K562 (cell line): ENCODE results near the gene LMAN1. TPM values are rescaled to one million over a fixed set of nuclear protein-coding genes. Genes with fewer than 3 reads are reported as not detected.
A peak's percentile ranks its signal among the peaks of the same experiment; 100 is the strongest.

Experiments used
- ATAC-seq: fragments of 200-7000 bp; cut with Tn5 transposase; 3 replicates; pipeline ENCODE4 v1.9.1; 2020; ENCODE audit warnings: moderate library complexity
- BruUV-seq: library from RNA; stranded (reverse); fragments of 400-500 nt; replicated peaks from 2 replicates; lab custom pipeline; 2021; lab: Mats Ljungman, UMichigan
- CTCF ChIA-PET: fragments of 300-600 bp; formaldehyde crosslinking; extraction: SDS; loops from one replicate; lab custom pipeline; 2021; ENCODE audit warnings: low intra/inter-chr PET ratio; lab: Yijun Ruan, JAX
- POLR2A ChIA-PET: fragments of 300-600, 350-650 bp; sonication (Branson Sonifier 250); formaldehyde crosslinking; extraction: SDS; loops from one replicate; lab custom pipeline; 2021; ENCODE audit warnings: antibody characterized with exemption, inconsistent platforms; lab: Yijun Ruan, JAX
- DNase-seq, 4 experiments: peaks; one replicate each; pipeline versions ENCODE4 v3.0.0 to v3.0.0-alpha.2; 2011 to 2018; ENCODE audit warnings: low spot score in 3 of 4, mixed read lengths in 3 of 4; ENCODE audit errors: extremely low read depth in 1 of 4
- FAIRE-seq: peaks from 2 replicates; lab custom pipeline; 2011; peaks lifted over from hg19 to GRCh38; lab: Jason Lieb, UNC
- H2AFZ ChIP-seq: 2 replicates; pipeline ENCODE4 v1.6.0; 2011; ENCODE audit warnings: low read depth, low read length, control low read depth, inconsistent platforms
- H3K27ac ChIP-seq: fragments of 200-600 bp; 3 replicates; pipeline ENCODE4 v1.8.0; 2011; ENCODE audit warnings: low read depth, mild to moderate bottlenecking, control low read depth, inconsistent platforms, low read length, moderate library complexity, mixed read lengths; ENCODE audit errors: extremely low read depth
- H3K27me3 ChIP-seq, 2 experiments: fragments of 300-600 bp in 1 of 2; 2 replicates in 1 of 2; 3 replicates in 1 of 2; pipeline versions ENCODE4 v1.6.0 to v1.8.0; 2011; ENCODE audit warnings: inconsistent platforms in 2 of 2, low read length in 2 of 2, mild to moderate bottlenecking in 1 of 2, mixed read lengths in 1 of 2, moderate library complexity in 1 of 2; ENCODE audit not compliant: control insufficient read depth in 2 of 2, insufficient read depth in 2 of 2
- H3K36me3 ChIP-seq: fragments of 300-600 bp; 3 replicates; pipeline ENCODE4 v1.8.0; 2011; ENCODE audit warnings: mild to moderate bottlenecking, low read length, inconsistent platforms; ENCODE audit not compliant: control insufficient read depth, insufficient read depth
- H3K4me1 ChIP-seq, 2 experiments: fragments of 200-600 bp in 1 of 2; replicated peaks in 1 of 2; 2 replicates in 1 of 2; 3 replicates in 1 of 2; pipeline versions ENCODE4 v1.5.1 to v1.8.0; 2011; ENCODE audit warnings: inconsistent platforms in 2 of 2, low read length in 2 of 2, mild to moderate bottlenecking in 1 of 2, mixed read lengths in 1 of 2, moderate library complexity in 1 of 2; ENCODE audit not compliant: control insufficient read depth in 2 of 2, insufficient read depth in 2 of 2
- H3K4me2 ChIP-seq: 2 replicates; pipeline ENCODE4 v1.6.1; 2011; ENCODE audit warnings: low read length, control low read depth, inconsistent platforms, mixed read lengths; ENCODE audit not compliant: insufficient read depth
- H3K4me3 ChIP-seq: fragments of 200-600 bp; sonication (generic), shearing (Covaris generic); 2 replicates; pipeline ENCODE4 v1.5.1; 2016; ENCODE audit warnings: control low read depth, inconsistent platforms
- H3K79me2 ChIP-seq: fragments of 200-600 bp; 3 replicates; pipeline ENCODE4 v1.8.0; 2011; ENCODE audit warnings: low read length, inconsistent platforms; ENCODE audit not compliant: control insufficient read depth, insufficient read depth
- H3K9ac ChIP-seq, 2 experiments: 2 replicates each; pipeline versions ENCODE4 v1.6.0 to v1.6.1; 2011; ENCODE audit warnings: low read depth in 2 of 2, low read length in 2 of 2, control low read depth in 1 of 2, inconsistent platforms in 1 of 2, mild to moderate bottlenecking in 1 of 2, mixed read lengths in 1 of 2; ENCODE audit not compliant: insufficient read depth in 1 of 2
- H3K9me1 ChIP-seq: one replicate; pipeline ENCODE4 v1.6.0; 2011; ENCODE audit warnings: inconsistent platforms, mild to moderate bottlenecking, low read length, moderate library complexity; ENCODE audit not compliant: control insufficient read depth, insufficient read depth
- H3K9me3 ChIP-seq: replicated peaks from 2 replicates; pipeline ENCODE4 v1.5.1; 2011; ENCODE audit warnings: low read depth, low read length, inconsistent platforms; ENCODE audit not compliant: control insufficient read depth, insufficient read depth
- H4K20me1 ChIP-seq: replicated peaks from 2 replicates; pipeline ENCODE4 v1.6.1; 2011; ENCODE audit warnings: low read length, inconsistent platforms, mixed read lengths; ENCODE audit not compliant: control insufficient read depth, insufficient read depth
- E2F3 ChIP-seq: fragments of 250-450 bp; sonication (Bioruptor Pico); IDR thresholded peaks from 2 replicates; pipeline ENCODE4 v1.4.0; 2020; ENCODE audit warnings: mild to moderate bottlenecking
- WGBS: fragments of 100-300 bp; shearing (Covaris generic); methylation state at CpG from one replicate; pipeline ENCODE4 v1.1.6; 2016; ENCODE audit warnings: low coverage, mixed read lengths; ENCODE audit not compliant: insufficient coverage; ENCODE audit errors: missing lambda C conversion rate; 5-methylcytosine and 5-hydroxymethylcytosine counted together
- in situ Hi-C: fragments of 300-500 bp; cut with MboI; formaldehyde crosslinking; loops from 4 replicates; pipeline ENCODE4 v1.15.0; 2018; ENCODE audit warnings: inconsistent platforms, mixed read lengths
- intact Hi-C: fragments of 100-400 bp; cut with micrococcal nuclease; formaldehyde crosslinking; loops from 2 replicates; pipeline ENCODE4 v1.14.2; 2022
- polyA plus RNA-seq, 8 experiments: library from polyadenylated mRNA; depleted of rRNA in 4 of 8; stranded (reverse) in 5 of 8; unstranded in 3 of 8; fragments of >200 nt; fragmentation: Nextera tagmentation in 2 of 8; fragmentation: Illumina TruSeq in 1 of 8; extraction: Ambion mirVana in 2 of 8; extraction: Trizol in 1 of 8; gene quantifications; 2 replicates each; pipeline versions ENCODE4 v1.2.1 to v1.2.3, GENCODE V29; 2011 to 2014; ENCODE audit warnings: inconsistent platforms in 1 of 8, missing spikeins in 1 of 8
- total RNA-seq, 7 experiments: library from RNA; depleted of rRNA in 6 of 7; stranded (reverse); fragments of >200 nt in 6 of 7; fragmentation: Illumina TruSeq in 2 of 7; extraction: Trizol in 2 of 7; gene quantifications; 2 replicates each; pipeline versions ENCODE4 v1.2.1 to v1.2.3, GENCODE V29; 2011 to 2021; ENCODE audit warnings: low replicate concordance in 1 of 7
- TF ChIP-seq, protein P1 (sequence below), 2 experiments: fragments of 450-650 bp; IDR thresholded peaks; 2 replicates each; pipeline ENCODE4 v1.6.1; 2018; ENCODE audit warnings: mild to moderate bottlenecking in 2 of 2, low read depth in 1 of 2; ENCODE audit not compliant: partially characterized antibody in 2 of 2

LMAN1 gene
- total and polyA plus RNA-seq, 9 of the 15 experiments (the other 6 are each of a cell fraction or from before 2014, with no cell fraction given) = 18.8 to 108 (median 71.2) TPM

DNA sequence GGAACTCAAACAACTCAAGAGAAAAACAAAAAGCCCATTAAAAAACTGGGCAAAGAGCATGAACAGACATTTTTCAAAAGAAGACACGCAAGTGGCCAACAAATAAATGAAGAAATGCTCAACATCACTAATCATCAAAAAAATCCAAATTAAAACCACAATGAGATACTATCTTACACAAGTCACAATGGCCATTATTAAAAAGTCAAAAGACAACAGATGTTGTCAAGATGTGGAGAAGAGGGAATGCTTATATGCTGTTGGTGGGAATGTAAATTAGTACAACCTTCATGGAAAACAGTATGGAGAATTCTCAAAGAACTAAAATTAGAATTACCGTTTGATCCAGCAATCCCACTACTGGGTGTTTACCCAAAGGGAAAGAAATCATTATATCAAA lies 15.1 kb downstream of the LMAN1 start:
- CTCF ChIA-PET = no interaction called here
- Histone ChIP-seq H3K9ac (no peak overlapping the region), H4K20me1 (no peaks in the 10 kb centered on the region), H3K79me2 (peaks cover 64% of the 10 kb centered on the region), H3K4me3 (no peak overlapping the region), H3K9me3 (no peaks in the 10 kb centered on the region), H3K36me3 (peaks cover 96% of the 10 kb centered on the region), H3K27ac (no peak overlapping the region), H3K4me2 (no peak overlapping the region), H2AFZ (no peak overlapping the region), H3K9me1 (no peaks in the 10 kb centered on the region), H3K27me3 (no peaks in the 10 kb centered on the region), H3K4me1 (no peaks in the 10 kb centered on the region)
- POLR2A ChIA-PET = no interaction called here
- no peak for ATAC-seq
- intact Hi-C loops (no loop called here), in situ Hi-C loops (no loop called here)
- no peak for FAIRE-seq
- WGBS = 92% methylated on average over 2 of the region's 2 CpGs
- TF ChIP-seq E2F3 (CRISPR knock-in tag) = no peak
- TF ChIP-seq, protein P1, sequence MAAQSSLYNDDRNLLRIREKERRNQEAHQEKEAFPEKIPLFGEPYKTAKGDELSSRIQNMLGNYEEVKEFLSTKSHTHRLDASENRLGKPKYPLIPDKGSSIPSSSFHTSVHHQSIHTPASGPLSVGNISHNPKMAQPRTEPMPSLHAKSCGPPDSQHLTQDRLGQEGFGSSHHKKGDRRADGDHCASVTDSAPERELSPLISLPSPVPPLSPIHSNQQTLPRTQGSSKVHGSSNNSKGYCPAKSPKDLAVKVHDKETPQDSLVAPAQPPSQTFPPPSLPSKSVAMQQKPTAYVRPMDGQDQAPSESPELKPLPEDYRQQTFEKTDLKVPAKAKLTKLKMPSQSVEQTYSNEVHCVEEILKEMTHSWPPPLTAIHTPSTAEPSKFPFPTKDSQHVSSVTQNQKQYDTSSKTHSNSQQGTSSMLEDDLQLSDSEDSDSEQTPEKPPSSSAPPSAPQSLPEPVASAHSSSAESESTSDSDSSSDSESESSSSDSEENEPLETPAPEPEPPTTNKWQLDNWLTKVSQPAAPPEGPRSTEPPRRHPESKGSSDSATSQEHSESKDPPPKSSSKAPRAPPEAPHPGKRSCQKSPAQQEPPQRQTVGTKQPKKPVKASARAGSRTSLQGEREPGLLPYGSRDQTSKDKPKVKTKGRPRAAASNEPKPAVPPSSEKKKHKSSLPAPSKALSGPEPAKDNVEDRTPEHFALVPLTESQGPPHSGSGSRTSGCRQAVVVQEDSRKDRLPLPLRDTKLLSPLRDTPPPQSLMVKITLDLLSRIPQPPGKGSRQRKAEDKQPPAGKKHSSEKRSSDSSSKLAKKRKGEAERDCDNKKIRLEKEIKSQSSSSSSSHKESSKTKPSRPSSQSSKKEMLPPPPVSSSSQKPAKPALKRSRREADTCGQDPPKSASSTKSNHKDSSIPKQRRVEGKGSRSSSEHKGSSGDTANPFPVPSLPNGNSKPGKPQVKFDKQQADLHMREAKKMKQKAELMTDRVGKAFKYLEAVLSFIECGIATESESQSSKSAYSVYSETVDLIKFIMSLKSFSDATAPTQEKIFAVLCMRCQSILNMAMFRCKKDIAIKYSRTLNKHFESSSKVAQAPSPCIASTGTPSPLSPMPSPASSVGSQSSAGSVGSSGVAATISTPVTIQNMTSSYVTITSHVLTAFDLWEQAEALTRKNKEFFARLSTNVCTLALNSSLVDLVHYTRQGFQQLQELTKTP (IDR thresholded peaks at IDR 0.05; ENCODE audit: low read depth in 1 of 2, partially characterized antibody in 2 of 2) = peak in 1 of 2 experiments; percentile 54
- no peak for DNase-seq
- BruUV-seq = no TSS peak
